ENCODE results near the gene ECE2.
A peak's percentile ranks its signal among the peaks of the same experiment; 100 is the strongest.

ECE2 gene

GRCh38 chr3:184325715-184326369 is 50.0 kb downstream of the ECE2 start:
- no peaks in the 10 kb centered on the region for H3K27me3 Mint-ChIP-seq
- no peaks in the 10 kb centered on the region for H3K9me3 Mint-ChIP-seq (ENCODE audit: low read depth)
- no peak overlapping the region for H3K4me3 Mint-ChIP-seq
- peak overlapping the region; percentile 73 for H3K27ac Mint-ChIP-seq
- H3K4me1 Mint-ChIP-seq (ENCODE audit: low read depth): peaks cover 16% of the 10 kb centered on the region
- H3K36me3 Mint-ChIP-seq: peaks cover 13% of the 10 kb centered on the region

DNA sequence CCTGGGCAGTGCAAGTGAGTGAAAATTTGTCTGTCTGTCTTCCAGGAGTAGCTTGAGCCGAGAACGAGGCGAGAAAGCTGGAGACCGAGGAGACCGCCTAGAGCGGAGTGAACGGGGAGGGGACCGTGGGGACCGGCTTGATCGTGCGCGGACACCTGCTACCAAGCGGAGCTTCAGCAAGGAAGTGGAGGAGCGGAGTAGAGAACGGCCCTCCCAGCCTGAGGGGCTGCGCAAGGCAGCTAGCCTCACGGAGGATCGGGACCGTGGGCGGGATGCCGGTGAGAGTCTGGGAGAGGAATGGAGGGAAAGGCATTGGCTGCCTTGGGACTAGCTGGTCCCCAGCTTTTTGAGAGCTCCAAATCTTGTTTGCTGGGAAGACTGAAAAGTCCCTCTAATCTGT is 51.3 kb downstream of the ECE2 start:
- Mint-ChIP-seq H3K27ac (peak overlapping the region; percentile 72), H3K27me3 (no peaks in the 10 kb centered on the region), H3K4me3 (no peak overlapping the region), H3K36me3 (peaks cover 13% of the 10 kb centered on the region), H3K9me3 (ENCODE audit: low read depth) (no peaks in the 10 kb centered on the region), H3K4me1 (ENCODE audit: low read depth) (peaks cover 18% of the 10 kb centered on the region)

DNA sequence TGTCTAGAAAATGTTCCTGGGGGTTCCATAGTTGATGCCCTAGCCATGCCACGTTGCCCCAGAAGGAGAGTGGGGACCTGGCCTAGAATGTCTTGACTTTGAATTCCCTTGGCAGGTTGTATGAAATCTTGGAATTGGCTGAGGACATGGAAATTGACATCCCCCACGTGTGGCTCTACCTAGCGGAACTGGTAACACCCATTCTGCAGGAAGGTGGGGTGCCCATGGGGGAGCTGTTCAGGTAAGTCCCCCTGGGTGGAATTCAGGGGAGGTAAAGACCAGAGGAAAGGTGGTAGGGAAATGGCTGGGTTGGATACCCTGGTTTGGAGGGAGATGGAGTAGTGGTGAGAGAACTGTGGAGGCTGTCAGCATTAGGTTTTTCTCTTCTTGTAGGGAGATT is 52.7 kb downstream of the ECE2 start:
- H3K27me3 Mint-ChIP-seq: no peaks in the 10 kb centered on the region
- no peak overlapping the region for H3K27ac Mint-ChIP-seq
- H3K4me3 Mint-ChIP-seq: no peak overlapping the region
- no peaks in the 10 kb centered on the region for H3K9me3 Mint-ChIP-seq (ENCODE audit: low read depth)
- H3K4me1 Mint-ChIP-seq (ENCODE audit: low read depth): peaks cover 31% of the 10 kb centered on the region
- H3K36me3 Mint-ChIP-seq: peaks cover 8% of the 10 kb centered on the region

DNA sequence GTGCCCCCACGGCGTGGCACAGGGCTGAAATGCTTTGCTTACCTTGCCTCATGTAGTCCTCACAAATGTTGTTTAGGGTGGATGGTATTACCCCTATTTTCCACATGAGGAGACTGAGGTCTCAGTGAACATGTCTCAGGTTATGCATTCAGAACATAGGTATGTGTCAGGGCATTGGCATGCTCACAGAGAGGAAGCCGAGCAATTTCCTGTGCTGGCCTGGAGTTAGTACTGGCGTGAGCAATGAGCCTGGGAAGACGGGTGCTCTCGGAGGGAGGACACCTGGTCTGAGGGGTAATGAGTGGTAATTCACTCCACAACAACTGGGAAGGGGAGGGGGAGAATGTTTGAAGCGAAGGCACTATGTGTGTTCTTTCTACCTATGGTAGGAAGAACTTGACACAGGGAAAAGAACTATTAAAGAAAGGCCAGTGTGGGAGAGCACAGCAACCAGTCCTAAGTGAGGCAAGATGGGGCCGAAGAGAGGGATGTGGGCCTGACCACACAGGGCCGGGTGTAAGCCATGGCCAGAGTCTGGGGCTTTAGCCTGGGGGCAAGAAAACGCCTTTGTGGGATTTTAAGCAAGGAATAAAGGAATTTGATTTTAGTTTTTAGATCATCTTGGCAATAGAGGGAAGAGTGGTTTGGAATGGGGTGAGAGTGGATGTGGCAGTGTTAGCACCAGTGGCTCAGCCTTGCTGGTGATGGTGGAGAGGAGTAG is 56.7 kb downstream of the ECE2 start:
- Mint-ChIP-seq H3K9me3 (ENCODE audit: low read depth) (no peaks in the 10 kb centered on the region), H3K4me1 (ENCODE audit: low read depth) (peaks cover 44% of the 10 kb centered on the region), H3K27ac (peak overlapping the region; percentile 96), H3K4me3 (peak overlapping the region; percentile 7), H3K27me3 (no peaks in the 10 kb centered on the region), H3K36me3 (peaks cover 7% of the 10 kb centered on the region)

DNA sequence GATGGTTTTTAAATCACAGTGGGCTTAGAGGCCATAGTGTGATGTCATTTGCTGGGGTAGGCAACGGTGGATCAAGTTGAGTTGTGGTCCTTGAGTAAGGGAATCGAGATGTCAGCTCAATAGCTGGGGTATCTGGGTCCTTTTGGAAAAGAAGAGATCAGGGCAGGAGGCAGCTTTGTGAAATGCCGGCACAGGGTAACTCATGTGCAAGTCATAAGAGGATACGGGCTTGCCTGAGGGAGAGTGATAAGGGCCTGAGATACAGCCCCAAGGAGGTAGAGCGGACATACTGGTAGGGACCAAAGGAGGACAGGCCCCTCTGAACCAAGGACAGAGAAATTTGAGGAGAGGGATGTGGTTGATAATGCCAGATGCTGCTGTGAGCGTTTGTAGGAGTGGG is 57.4 kb downstream of the ECE2 start:
- Mint-ChIP-seq H3K9me3 (ENCODE audit: low read depth) (no peaks in the 10 kb centered on the region), H3K4me1 (ENCODE audit: low read depth) (peaks cover 50% of the 10 kb centered on the region), H3K4me3 (peak overlapping the region; percentile 80), H3K27ac (peak overlapping the region; percentile 96), H3K27me3 (no peaks in the 10 kb centered on the region), H3K36me3 (peaks cover 9% of the 10 kb centered on the region)

DNA sequence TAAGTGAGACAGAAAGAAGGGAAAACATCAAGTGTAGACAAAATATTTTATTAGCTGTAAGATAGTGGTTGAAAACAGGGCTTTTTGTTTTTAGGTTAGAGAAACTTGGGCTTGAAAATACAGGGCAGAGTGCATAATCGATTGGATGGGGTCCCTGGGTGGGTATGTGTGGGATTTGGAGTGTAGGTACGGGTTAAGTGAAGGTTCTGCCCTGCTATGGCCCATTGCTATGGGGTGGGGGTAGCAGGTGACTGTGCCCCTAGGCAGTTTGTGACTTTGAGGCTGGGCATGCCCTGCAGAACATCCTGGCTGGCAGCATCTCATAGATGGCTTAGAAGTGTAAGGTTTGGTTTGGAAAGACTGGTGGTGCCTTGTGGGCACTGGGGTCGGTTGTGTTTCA is 57.9 kb downstream of the ECE2 start:
- peaks cover 7% of the 10 kb centered on the region for H3K36me3 Mint-ChIP-seq
- H3K4me3 Mint-ChIP-seq: peak overlapping the region; percentile 80
- H3K27me3 Mint-ChIP-seq: no peaks in the 10 kb centered on the region
- H3K27ac Mint-ChIP-seq: peak overlapping the region; percentile 96
- H3K4me1 Mint-ChIP-seq (ENCODE audit: low read depth): peaks cover 52% of the 10 kb centered on the region
- H3K9me3 Mint-ChIP-seq (ENCODE audit: low read depth): no peaks in the 10 kb centered on the region

GRCh38 chr3:184334470-184335158 is 58.8 kb downstream of the ECE2 start:
- peak overlapping the region; percentile 80 for H3K4me3 Mint-ChIP-seq
- H3K27ac Mint-ChIP-seq: peak overlapping the region; percentile 96
- H3K9me3 Mint-ChIP-seq (ENCODE audit: low read depth): no peaks in the 10 kb centered on the region
- no peaks in the 10 kb centered on the region for H3K27me3 Mint-ChIP-seq
- peaks cover 56% of the 10 kb centered on the region for H3K4me1 Mint-ChIP-seq (ENCODE audit: low read depth)
- H3K36me3 Mint-ChIP-seq: peaks cover 4% of the 10 kb centered on the region

GRCh38 chr3:184335291-184335660 is 59.5 kb downstream of the ECE2 start:
- H3K4me3 Mint-ChIP-seq: peak overlapping the region; percentile 73
- H3K4me1 Mint-ChIP-seq (ENCODE audit: low read depth): peaks cover 56% of the 10 kb centered on the region
- no peaks in the 10 kb centered on the region for H3K9me3 Mint-ChIP-seq (ENCODE audit: low read depth)
- H3K27ac Mint-ChIP-seq: peak overlapping the region; percentile 83
- H3K27me3 Mint-ChIP-seq: no peaks in the 10 kb centered on the region
- peaks cover 4% of the 10 kb centered on the region for H3K36me3 Mint-ChIP-seq

- H3K36me3 Mint-ChIP-seq: peaks cover 4% of the 10 kb centered on the region
- H3K9me3 Mint-ChIP-seq (ENCODE audit: low read depth): no peaks in the 10 kb centered on the region
- H3K27ac Mint-ChIP-seq: peak overlapping the region; percentile 86
- H3K4me1 Mint-ChIP-seq (ENCODE audit: low read depth): peaks cover 56% of the 10 kb centered on the region
- peak overlapping the region; percentile 92 for H3K4me3 Mint-ChIP-seq
- H3K27me3 Mint-ChIP-seq: no peaks in the 10 kb centered on the region
These were observed 60.1 kb downstream of the ECE2 start for GRCh38 chr3:184335661-184336546.

- Mint-ChIP-seq H3K4me3 (peak overlapping the region; percentile 92), H3K27ac (peak overlapping the region; percentile 86), H3K27me3 (no peaks in the 10 kb centered on the region), H3K4me1 (ENCODE audit: low read depth) (peaks cover 56% of the 10 kb centered on the region), H3K36me3 (peaks cover 4% of the 10 kb centered on the region), H3K9me3 (ENCODE audit: low read depth) (no peaks in the 10 kb centered on the region)
These were observed 61.0 kb downstream of the ECE2 start for GRCh38 chr3:184336547-184337398.

DNA sequence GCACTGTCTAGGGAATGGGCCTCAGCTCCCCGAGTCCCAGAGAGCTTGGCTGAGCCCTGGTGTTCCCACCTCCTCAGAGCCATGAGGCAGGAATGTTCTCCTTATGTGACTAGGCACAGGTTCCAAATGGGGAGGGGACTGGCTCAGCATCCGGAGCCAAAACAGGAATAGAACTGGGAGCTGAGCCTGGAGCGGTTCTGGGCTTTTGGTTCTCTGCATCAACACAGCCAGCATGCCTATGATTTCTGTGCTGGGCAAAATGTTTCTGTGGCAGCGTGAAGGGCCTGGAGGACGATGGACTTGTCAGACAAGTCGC is 61.5 kb downstream of the ECE2 start, which contains the start of gene FAM131A:
Gene FAM131A (plus strand): TSS at position 202 of the 316 bp plus-strand sequence. CDS start 31 bp downstream, at position 233.
- Mint-ChIP-seq H3K36me3 (peaks cover 4% of the 10 kb centered on the region), H3K27me3 (no peaks in the 10 kb centered on the region), H3K4me3 (peak within 1 kb of the TSS; percentile 92), H3K4me1 (ENCODE audit: low read depth) (peaks cover 53% of the 10 kb centered on the region), H3K9me3 (ENCODE audit: low read depth) (no peaks in the 10 kb centered on the region), H3K27ac (peak within 1 kb of the TSS; percentile 86)

- Mint-ChIP-seq H3K4me1 (ENCODE audit: low read depth) (peaks cover 46% of the 10 kb centered on the region), H3K27me3 (no peaks in the 10 kb centered on the region), H3K27ac (peak overlapping the region; percentile 64), H3K4me3 (peak overlapping the region; percentile 51), H3K36me3 (peaks cover 7% of the 10 kb centered on the region), H3K9me3 (ENCODE audit: low read depth) (no peaks in the 10 kb centered on the region)
These were observed 62.2 kb downstream of the ECE2 start for GRCh38 chr3:184337981-184338380.

DNA sequence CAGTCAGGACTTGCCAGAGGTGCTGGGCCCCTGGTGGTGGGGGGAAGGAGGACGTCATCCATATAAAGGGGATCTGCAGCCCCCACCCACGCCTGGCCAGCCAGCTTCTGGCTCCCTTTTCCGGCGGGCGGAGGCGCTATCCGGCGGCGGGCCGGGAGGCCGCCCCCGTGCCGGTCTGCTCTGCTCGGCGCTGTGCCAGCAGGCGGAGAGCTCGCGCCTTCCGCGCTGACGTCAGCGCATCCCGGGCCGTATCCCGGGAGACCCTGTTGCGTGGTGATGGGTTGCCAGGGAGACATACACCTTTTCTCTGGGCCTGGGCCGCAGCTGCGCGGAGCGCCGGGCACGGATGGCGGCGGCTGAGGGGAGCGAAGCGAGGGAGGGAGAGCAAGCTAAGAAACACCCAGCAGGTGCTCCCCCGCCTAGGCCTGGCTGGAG is 62.7 kb downstream of the ECE2 start:
- Mint-ChIP-seq H3K4me1 (ENCODE audit: low read depth) (peaks cover 41% of the 10 kb centered on the region), H3K36me3 (peaks cover 7% of the 10 kb centered on the region), H3K9me3 (ENCODE audit: low read depth) (no peaks in the 10 kb centered on the region), H3K27ac (no peak overlapping the region), H3K27me3 (no peaks in the 10 kb centered on the region), H3K4me3 (no peak overlapping the region)

- Mint-ChIP-seq H3K9me3 (ENCODE audit: low read depth) (no peaks in the 10 kb centered on the region), H3K27ac (no peak overlapping the region), H3K36me3 (peaks cover 7% of the 10 kb centered on the region), H3K4me3 (no peak overlapping the region), H3K27me3 (no peaks in the 10 kb centered on the region), H3K4me1 (ENCODE audit: low read depth) (peaks cover 36% of the 10 kb centered on the region)
These were observed 63.2 kb downstream of the ECE2 start for GRCh38 chr3:184339001-184339400.

All from activated naive CD8-positive, alpha-beta T cell (primary cell).